Trophoblast cell (in vitro differentiated cells and primary cell): ENCODE data around the gene RAI1.

Experiments used
- DNase-seq, 2 donors: peaks; one replicate each; pipeline ENCODE4 v3.0.0-alpha.2; 2016
- H2AFZ ChIP-seq: 2 replicates; pipeline ENCODE4 v1.6.1; 2013; ENCODE audit warnings: low read length, moderate library complexity, mild to moderate bottlenecking; ENCODE audit not compliant: insufficient read depth, poor library complexity
- H2AK5ac ChIP-seq: 2 replicates; pipeline ENCODE4 v1.6.1; 2013; ENCODE audit warnings: mild to moderate bottlenecking, low read length
- H2BK120ac ChIP-seq: 2 replicates; pipeline ENCODE4 v1.6.1; 2013; ENCODE audit warnings: low read length, mild to moderate bottlenecking, moderate library complexity; ENCODE audit not compliant: insufficient read depth, poor library complexity
- H2BK12ac ChIP-seq: 2 replicates; pipeline ENCODE4 v1.6.1; 2013; ENCODE audit warnings: mild to moderate bottlenecking, low read length, moderate library complexity
- H2BK5ac ChIP-seq: 2 replicates; pipeline ENCODE4 v1.6.1; 2013; ENCODE audit warnings: low read length, low read depth, moderate library complexity, mild to moderate bottlenecking; ENCODE audit not compliant: poor library complexity
- H3K14ac ChIP-seq: 2 replicates; pipeline ENCODE4 v1.6.1; 2013; ENCODE audit warnings: mild to moderate bottlenecking, low read length
- H3K18ac ChIP-seq: 2 replicates; pipeline ENCODE4 v1.6.1; 2013; ENCODE audit warnings: mild to moderate bottlenecking, low read length
- H3K23ac ChIP-seq: 2 replicates; pipeline ENCODE4 v1.6.1; 2013; ENCODE audit warnings: low read length
- H3K27ac ChIP-seq: 2 replicates; pipeline ENCODE4 v1.5.1; 2013; ENCODE audit warnings: low read depth, mild to moderate bottlenecking, inconsistent platforms, low read length, moderate library complexity
- H3K27me3 ChIP-seq: 2 replicates; pipeline ENCODE4 v1.6.1; 2013; ENCODE audit warnings: inconsistent platforms, mild to moderate bottlenecking, low read length, moderate library complexity; ENCODE audit not compliant: insufficient read depth
- H3K36me3 ChIP-seq, 2 experiments: 1 replicate in 1 of 2; 2 replicates in 1 of 2; pipeline ENCODE4 v1.6.1; 2013; ENCODE audit warnings: low read length in 2 of 2, mild to moderate bottlenecking in 2 of 2, moderate library complexity in 1 of 2; ENCODE audit not compliant: insufficient read depth in 2 of 2, control insufficient read depth in 1 of 2
- H3K4ac ChIP-seq: 2 replicates; pipeline ENCODE4 v1.6.1; 2013; ENCODE audit warnings: low read depth, mild to moderate bottlenecking, low read length, moderate library complexity
- H3K4me1 ChIP-seq, 2 experiments: 1 replicate in 1 of 2; 2 replicates in 1 of 2; pipeline ENCODE4 v1.6.1; 2013; ENCODE audit warnings: low read length in 2 of 2, mild to moderate bottlenecking in 2 of 2, moderate library complexity in 1 of 2; ENCODE audit not compliant: insufficient read depth in 2 of 2, control insufficient read depth in 1 of 2
- H3K4me2 ChIP-seq: 2 replicates; pipeline ENCODE4 v1.6.1; 2013; ENCODE audit warnings: inconsistent platforms, mild to moderate bottlenecking, low read length, moderate library complexity
- H3K4me3 ChIP-seq: 2 replicates; pipeline ENCODE4 v1.5.1; 2013; ENCODE audit warnings: mild to moderate bottlenecking, low read depth, low read length, inconsistent platforms
- H3K79me1 ChIP-seq: one replicate; pipeline ENCODE4 v1.6.1; 2013; ENCODE audit warnings: low read length
- H3K79me2 ChIP-seq: 2 replicates; pipeline ENCODE4 v1.6.1; 2013; ENCODE audit warnings: low read length, mild to moderate bottlenecking; ENCODE audit not compliant: control insufficient read depth, insufficient read depth, poor library complexity
- H3K9ac ChIP-seq: 2 replicates; pipeline ENCODE4 v1.6.1; 2013; ENCODE audit warnings: mild to moderate bottlenecking, low read length
- H3K9me3 ChIP-seq: 2 replicates; pipeline ENCODE4 v1.6.1; 2013; ENCODE audit warnings: low read depth, mild to moderate bottlenecking, control low read depth, inconsistent platforms, low read length; ENCODE audit not compliant: insufficient read depth
- H4K12ac ChIP-seq: 2 replicates; pipeline ENCODE4 v1.6.1; 2013; ENCODE audit warnings: low read depth, mild to moderate bottlenecking, low read length, moderate library complexity
- H4K8ac ChIP-seq: 2 replicates; pipeline ENCODE4 v1.6.1; 2013; ENCODE audit warnings: low read depth, mild to moderate bottlenecking, low read length, moderate library complexity
- H4K91ac ChIP-seq: one replicate; pipeline ENCODE4 v1.6.1; 2013; ENCODE audit warnings: low read depth, mild to moderate bottlenecking, low read length, moderate library complexity
- WGBS: extraction: QIAGEN DNeasy Blood & Tissue Kit; methylation state at CpG from one replicate; pipeline ENCODE4 v1.1.7; 2013; ENCODE audit warnings: missing lambda C conversion rate; ENCODE audit not compliant: insufficient read length, insufficient coverage; ENCODE audit errors: extremely low coverage; 5-methylcytosine and 5-hydroxymethylcytosine counted together

Gene RAI1

GRCh38 chr17:17696085-17696484, 14.8 kb downstream of the RAI1 start:
- H3K9ac ChIP-seq, result no peak overlapping the region
- peaks cover 15% of the 10 kb centered on the region for H3K79me2 ChIP-seq
- H4K91ac ChIP-seq, result no peak overlapping the region
- no peak overlapping the region for H2AFZ ChIP-seq
- H3K27me3 ChIP-seq, result peaks cover 17% of the 10 kb centered on the region
- no peak overlapping the region for H3K14ac ChIP-seq
- H2BK5ac ChIP-seq, result no peak overlapping the region
- H3K4me1 ChIP-seq, result peaks cover 42 to 62% of the 10 kb centered on the region in 2 experiments
- no peak overlapping the region for H3K4me2 ChIP-seq
- no peak overlapping the region for H4K8ac ChIP-seq
- no CpG with 5 or more reads among the region's 4 CpGs for WGBS
- H2BK12ac ChIP-seq, result no peak overlapping the region
- H3K9me3 ChIP-seq, result no peaks in the 10 kb centered on the region
- DNase-seq, result no peak
- H3K27ac ChIP-seq, result no peak overlapping the region
- H3K36me3 ChIP-seq, result peaks cover 0 to 2% of the 10 kb centered on the region in 2 experiments
- H3K79me1 ChIP-seq, result peaks cover 14% of the 10 kb centered on the region
- H4K12ac ChIP-seq, result no peak overlapping the region
- no peak overlapping the region for H3K4ac ChIP-seq
- H2BK120ac ChIP-seq, result no peak overlapping the region
- no peak overlapping the region for H3K4me3 ChIP-seq
- H3K23ac ChIP-seq, result no peak overlapping the region
- no peak overlapping the region for H3K18ac ChIP-seq
- H2AK5ac ChIP-seq, result no peak overlapping the region

- peaks cover 14% of the 10 kb centered on the region for H3K79me1 ChIP-seq
- WGBS, result no CpG with 5 or more reads among the region's 13 CpGs
- DNase-seq, result peak in 1 of 2 donors; percentile 61
Measured at GRCh38 chr17:17696882-17697633, 15.8 kb downstream of the RAI1 start.

GRCh38 chr17:17698371-17698770, 17.1 kb downstream of the RAI1 start:
- H2BK12ac ChIP-seq, result no peak overlapping the region
- H2AFZ ChIP-seq, result no peak overlapping the region
- no peak overlapping the region for H2AK5ac ChIP-seq
- no peaks in the 10 kb centered on the region for H3K9me3 ChIP-seq
- no peak overlapping the region for H3K18ac ChIP-seq
- H2BK120ac ChIP-seq, result no peak overlapping the region
- WGBS, result no CpG with 5 or more reads among the region's 5 CpGs
- peaks cover 14% of the 10 kb centered on the region for H3K79me2 ChIP-seq
- DNase-seq, result no peak
- peaks cover 0 to 2% of the 10 kb centered on the region in 2 experiments for H3K36me3 ChIP-seq
- peaks cover 44 to 49% of the 10 kb centered on the region in 2 experiments for H3K4me1 ChIP-seq
- H4K8ac ChIP-seq, result no peak overlapping the region
- no peak overlapping the region for H3K4me3 ChIP-seq
- H3K79me1 ChIP-seq, result peaks cover 14% of the 10 kb centered on the region
- no peak overlapping the region for H3K23ac ChIP-seq
- H3K27ac ChIP-seq, result no peak overlapping the region
- H4K12ac ChIP-seq, result no peak overlapping the region
- no peak overlapping the region for H3K9ac ChIP-seq
- H3K27me3 ChIP-seq, result peaks cover 24% of the 10 kb centered on the region
- no peak overlapping the region for H3K14ac ChIP-seq
- no peak overlapping the region for H4K91ac ChIP-seq
- no peak overlapping the region for H2BK5ac ChIP-seq
- H3K4me2 ChIP-seq, result no peak overlapping the region
- H3K4ac ChIP-seq, result no peak overlapping the region

More at GRCh38 chr17:17696882-17697633, 15.8 kb downstream of the RAI1 start:
- peaks cover 24% of the 10 kb centered on the region for H3K27me3 ChIP-seq
- no peaks in the 10 kb centered on the region for H3K9me3 ChIP-seq
- H4K12ac ChIP-seq, result no peak overlapping the region
- no peak overlapping the region for H3K18ac ChIP-seq
- H3K4me3 ChIP-seq, result no peak overlapping the region
- peaks cover 0 to 2% of the 10 kb centered on the region in 2 experiments for H3K36me3 ChIP-seq
- peak overlapping the region; percentile 42 for H3K23ac ChIP-seq
- H3K4me2 ChIP-seq, result no peak overlapping the region
- no peak overlapping the region for H4K91ac ChIP-seq
- H3K14ac ChIP-seq, result no peak overlapping the region
- H4K8ac ChIP-seq, result no peak overlapping the region
- H3K4me1 ChIP-seq, result peaks cover 39 to 54% of the 10 kb centered on the region in 2 experiments
- no peak overlapping the region for H3K27ac ChIP-seq
- no peak overlapping the region for H2BK5ac ChIP-seq
- no peak overlapping the region for H2BK120ac ChIP-seq
- peak overlapping the region; percentile 47 for H3K4ac ChIP-seq
- no peak overlapping the region for H2AFZ ChIP-seq
- H2BK12ac ChIP-seq, result no peak overlapping the region
- no peak overlapping the region for H3K9ac ChIP-seq
- no peak overlapping the region for H2AK5ac ChIP-seq
- H3K79me2 ChIP-seq, result peaks cover 14% of the 10 kb centered on the region

GRCh38 chr17:17698869-17699351, 17.7 kb downstream of the RAI1 start:
- no peak overlapping the region for H3K4me2 ChIP-seq
- H4K8ac ChIP-seq, result no peak overlapping the region
- no peak overlapping the region for H3K18ac ChIP-seq
- no peak overlapping the region for H3K9ac ChIP-seq
- H3K79me2 ChIP-seq, result peaks cover 14% of the 10 kb centered on the region
- no peak overlapping the region for H3K27ac ChIP-seq
- no peak overlapping the region for H4K12ac ChIP-seq
- no peaks in the 10 kb centered on the region for H3K9me3 ChIP-seq
- H2BK12ac ChIP-seq, result no peak overlapping the region
- no peak overlapping the region for H2AFZ ChIP-seq
- no CpG with 5 or more reads among the region's 8 CpGs for WGBS
- H2AK5ac ChIP-seq, result no peak overlapping the region
- no peak overlapping the region for H2BK5ac ChIP-seq
- H3K14ac ChIP-seq, result no peak overlapping the region
- peaks cover 12% of the 10 kb centered on the region for H3K79me1 ChIP-seq
- H3K36me3 ChIP-seq, result peaks cover 0 to 2% of the 10 kb centered on the region in 2 experiments
- H3K4ac ChIP-seq, result no peak overlapping the region
- H3K4me3 ChIP-seq, result no peak overlapping the region
- DNase-seq, result peak; percentile 37 to 83
- H4K91ac ChIP-seq, result no peak overlapping the region
- H3K23ac ChIP-seq, result no peak overlapping the region
- H3K4me1 ChIP-seq, result peaks cover 39 to 45% of the 10 kb centered on the region in 2 experiments
- H2BK120ac ChIP-seq, result no peak overlapping the region
- peaks cover 24% of the 10 kb centered on the region for H3K27me3 ChIP-seq
